Activated CD4-positive, CD25-positive, alpha-beta regulatory T cell (primary cell): ENCODE data around the gene KCNA5.

ENCODE experiments used
- DNase-seq, 4 experiments: peaks; one replicate each; lab custom pipeline; 2025; lab: John Stamatoyannopoulos, UW

The KCNA5 gene

DNA sequence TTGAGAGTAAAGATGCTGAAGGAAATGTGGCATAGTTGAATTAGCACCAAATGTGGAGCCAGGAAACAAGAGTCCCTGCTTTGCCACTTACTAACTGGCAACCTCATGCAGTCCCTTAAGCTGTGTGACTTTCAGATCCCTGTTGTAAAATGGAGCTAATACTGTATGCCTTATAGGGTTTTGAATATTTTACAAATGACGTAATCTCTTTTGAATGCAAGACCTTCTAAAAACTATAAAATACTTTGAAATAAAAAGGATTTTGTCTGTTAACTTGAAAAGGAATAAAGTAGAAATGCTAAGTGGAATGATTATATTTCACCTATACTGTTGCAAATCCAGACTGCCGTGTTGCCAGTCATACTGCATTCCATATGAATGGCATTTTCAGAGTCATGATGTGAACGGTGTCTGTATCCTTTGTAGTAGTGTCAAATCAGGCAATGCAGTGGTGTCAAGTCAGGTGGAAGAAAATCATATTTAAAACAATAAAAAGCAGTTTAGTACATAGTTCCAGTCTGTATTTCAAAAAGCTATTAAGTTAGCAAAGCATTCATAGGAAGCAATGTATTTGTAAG lies 21.3 kb downstream of the KCNA5 start:
- no peak for DNase-seq

- DNase-seq = no peak
Measured at GRCh38 chr12:5066251-5066650, 22.6 kb downstream of the KCNA5 start.

GRCh38 chr12:5068126-5068525 lies 24.4 kb downstream of the KCNA5 start:
- no peak for DNase-seq

DNA sequence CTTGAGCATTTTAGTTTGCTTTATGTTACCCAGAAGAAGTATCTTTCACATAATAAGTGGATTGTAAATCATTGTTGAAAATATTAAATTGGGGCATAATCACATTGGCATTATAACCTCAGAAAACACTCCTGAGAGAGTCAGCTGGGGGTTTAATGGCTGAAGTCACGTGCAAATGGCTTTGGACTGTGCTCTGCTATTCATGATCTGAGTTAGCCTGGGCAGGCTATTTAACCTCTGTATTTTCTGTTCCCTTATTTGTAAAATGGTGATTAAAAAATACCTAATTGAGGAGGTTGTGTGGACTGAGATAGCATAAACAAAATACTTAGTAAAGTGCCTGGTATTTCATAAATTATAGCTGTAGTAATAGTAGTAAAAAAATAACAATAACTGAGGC lies 24.9 kb downstream of the KCNA5 start:
- no peak for DNase-seq

DNA sequence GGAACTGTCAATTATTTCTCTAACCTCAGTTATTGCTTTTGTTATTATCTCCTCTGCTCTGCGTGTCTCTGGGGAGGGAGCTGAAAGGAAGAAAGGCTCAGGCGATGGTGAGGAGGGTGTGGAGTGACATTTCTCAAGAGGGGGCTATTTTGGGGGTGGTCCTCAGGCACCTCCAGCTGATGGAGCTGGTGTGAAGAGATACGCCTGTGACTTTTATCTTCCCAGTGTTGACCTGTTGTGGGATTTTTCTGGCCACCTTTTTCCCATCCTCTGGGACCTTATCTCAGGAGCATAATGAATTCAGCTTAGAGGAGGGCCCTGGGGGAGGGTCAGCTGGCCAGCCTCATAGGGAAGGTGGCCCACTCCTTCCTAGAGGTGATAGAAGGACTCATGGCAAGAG lies 26.4 kb downstream of the KCNA5 start:
- no peak for DNase-seq

DNA sequence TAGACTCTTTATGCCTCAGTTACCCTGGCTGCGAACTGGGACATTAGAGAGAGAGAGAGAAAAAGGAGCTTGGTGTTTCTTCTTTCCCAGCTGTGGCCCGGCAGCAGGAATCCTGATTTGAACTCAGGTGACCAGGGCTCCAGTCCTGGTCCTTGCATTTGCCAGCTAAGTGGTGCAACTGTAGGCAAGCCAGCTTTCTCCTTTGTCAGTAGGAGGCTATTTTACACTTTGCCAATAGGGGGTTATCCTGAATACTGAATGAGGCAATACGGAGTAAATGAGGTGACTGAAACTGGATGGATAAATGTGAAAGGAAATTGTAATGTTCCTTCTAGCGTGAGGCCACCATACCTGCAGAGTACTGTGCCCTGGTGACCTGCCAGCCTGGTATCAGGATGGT lies 27.8 kb downstream of the KCNA5 start:
- DNase-seq = no peak

- DNase-seq = no peak
Measured at GRCh38 chr12:5072311-5072710, 28.6 kb downstream of the KCNA5 start.

DNA sequence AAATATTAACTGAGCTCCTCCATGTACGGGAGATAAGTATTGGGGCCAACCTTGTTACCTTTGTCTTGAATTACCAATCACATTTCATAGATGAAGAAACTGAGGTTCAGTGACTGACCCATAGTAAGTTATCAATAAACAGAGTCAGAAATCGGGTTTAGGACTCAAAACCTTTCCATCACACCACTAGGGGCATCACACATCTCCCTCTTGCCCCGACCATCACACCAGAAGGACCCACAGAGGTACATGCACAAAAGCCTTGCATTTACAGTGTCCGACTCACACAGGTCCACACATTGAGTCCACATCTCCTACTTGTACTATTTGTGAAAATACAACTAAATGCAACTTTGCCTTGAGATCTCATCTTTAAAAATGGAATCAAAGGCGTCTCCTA lies 29.4 kb downstream of the KCNA5 start:
- DNase-seq = no peak

DNA sequence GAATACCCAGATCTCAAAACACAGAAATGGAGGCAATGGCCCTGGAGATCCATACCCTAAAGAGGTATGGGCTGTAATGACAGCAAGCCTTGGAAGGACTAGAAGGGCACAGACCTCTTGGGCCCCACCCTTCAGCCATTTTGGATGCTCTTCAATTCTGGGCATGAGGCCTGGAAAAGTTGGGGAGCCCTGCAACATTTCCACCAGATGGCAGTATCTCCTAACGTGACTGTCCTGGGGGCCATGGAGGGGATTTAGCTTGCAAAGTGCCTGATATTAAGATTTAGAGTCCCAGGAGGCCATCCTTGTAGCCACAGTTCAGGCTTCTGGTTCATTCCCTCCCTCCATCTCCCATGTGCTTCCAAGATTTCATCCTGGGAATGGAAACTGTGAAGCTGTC lies 30.2 kb downstream of the KCNA5 start:
- DNase-seq = no peak

GRCh38 chr12:5076761-5077160 lies 33.1 kb downstream of the KCNA5 start:
- DNase-seq = no peak

GRCh38 chr12:5078423-5078822 lies 34.7 kb downstream of the KCNA5 start:
- no peak for DNase-seq

GRCh38 chr12:5081016-5081415 lies 37.3 kb downstream of the KCNA5 start:
- no peak for DNase-seq

GRCh38 chr12:5083955-5084849 lies 40.5 kb downstream of the KCNA5 start:
- no peak for DNase-seq

- no peak for DNase-seq
Measured at GRCh38 chr12:5085896-5086295, 42.2 kb downstream of the KCNA5 start.

DNA sequence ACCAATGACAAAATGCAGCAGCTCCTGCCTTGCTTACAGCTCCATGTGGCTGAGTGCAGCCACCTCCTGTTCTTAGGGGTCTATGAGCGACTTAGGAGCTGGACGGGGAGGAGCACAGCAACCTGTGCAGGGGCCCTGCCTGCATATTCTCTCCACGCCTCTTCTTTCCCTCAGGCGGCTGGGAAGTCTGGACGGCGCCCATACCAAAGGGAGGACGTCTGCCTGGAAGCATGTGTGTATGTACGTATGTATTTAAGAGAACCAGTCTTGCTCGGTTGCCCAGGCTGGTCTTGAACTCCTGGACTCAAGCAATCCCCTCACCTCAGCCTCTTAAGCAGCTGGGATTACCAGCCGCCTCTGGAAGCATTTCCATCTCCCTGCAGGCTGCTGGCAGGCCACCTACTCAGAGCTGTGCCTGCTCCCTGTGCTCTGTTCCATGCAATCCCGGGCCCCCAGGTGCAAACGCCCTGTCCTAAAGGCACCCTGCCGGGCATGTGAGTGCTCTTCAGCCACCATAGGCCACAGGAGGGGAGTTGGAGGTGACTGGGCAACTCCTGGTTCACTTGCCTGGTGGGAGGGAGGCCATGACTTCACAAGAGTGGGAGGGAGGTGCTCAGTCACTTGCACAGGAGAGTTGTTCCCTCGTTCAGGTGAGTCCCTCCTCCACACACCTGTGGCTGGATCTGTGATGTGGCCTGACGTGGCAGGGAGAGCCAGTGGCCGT lies 44.3 kb downstream of the KCNA5 start:
- no peak for DNase-seq

DNA sequence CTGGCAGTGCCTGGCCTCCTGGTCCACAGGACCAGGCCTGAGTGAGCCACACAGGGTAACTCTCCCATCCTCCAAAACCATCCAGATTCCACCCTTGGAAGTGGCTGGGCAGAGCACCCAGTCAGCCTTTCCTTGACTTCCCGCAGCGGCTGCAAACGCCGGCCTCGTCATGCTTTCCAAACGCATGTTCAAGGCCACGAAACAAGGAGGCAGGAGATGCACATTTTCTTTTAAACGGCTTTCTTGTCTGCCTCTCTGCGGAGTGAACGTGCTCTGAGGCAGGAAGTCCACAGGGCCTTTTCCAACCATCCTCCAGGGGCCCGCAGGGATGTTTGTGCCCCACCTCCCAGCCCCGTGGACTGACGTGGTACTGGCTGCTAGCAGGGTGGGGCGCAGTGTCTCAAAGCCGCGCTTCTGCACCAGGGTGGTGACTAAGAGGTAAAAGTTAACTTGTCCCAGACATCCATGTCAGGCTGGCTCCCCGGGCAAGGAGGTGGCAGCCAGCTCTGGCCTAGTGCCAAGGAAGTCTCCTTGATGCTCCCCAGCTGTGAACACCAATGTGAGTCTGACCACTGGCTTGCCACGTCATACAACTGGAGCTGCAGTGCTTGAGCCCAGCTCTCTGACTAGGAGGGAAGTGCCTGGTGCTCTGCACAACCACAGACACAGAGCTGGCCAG lies 45.0 kb downstream of the KCNA5 start:
- no peak for DNase-seq

DNA sequence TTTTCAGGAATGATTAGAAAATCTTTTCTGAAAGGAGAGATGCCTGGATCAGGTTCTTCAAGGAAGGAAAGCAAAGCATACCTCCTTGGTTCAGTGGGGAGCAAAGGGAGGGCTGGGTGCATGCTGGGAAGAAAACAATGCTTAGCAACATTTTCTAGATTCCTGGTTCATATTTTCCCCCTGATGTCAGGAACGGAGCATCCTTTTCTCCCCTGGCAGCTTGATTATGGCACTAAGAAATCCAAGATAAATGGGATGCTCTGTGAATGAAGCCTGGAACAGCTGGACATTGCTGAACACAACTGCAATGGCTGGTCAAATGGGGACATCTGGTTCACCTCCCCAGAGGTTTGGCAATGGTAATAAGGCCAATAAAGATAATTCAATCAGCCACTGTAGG lies 50.9 kb downstream of the KCNA5 start:
- DNase-seq = no peak

DNA sequence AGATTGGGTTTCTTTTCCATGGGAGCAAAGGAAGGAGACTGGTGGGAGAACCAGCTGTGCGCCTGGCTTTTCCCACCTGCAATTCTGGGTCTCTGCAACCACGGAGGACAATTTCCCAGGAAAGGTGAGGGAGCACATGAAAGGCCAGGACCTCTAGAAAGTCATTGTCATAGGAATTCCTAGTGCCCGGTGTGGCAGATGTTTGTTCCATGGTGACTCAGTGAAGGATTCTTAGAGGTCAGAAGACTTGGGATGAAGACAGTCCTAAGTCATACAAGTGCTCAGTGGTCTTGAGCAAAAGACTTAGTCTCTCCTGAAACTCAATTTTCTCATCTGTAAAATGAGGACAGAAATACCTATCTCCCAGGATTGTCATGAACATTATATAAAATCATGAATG lies 51.3 kb downstream of the KCNA5 start:
- DNase-seq = no peak
